SIG-M5 treated with dmso at 0.1 percent for 504 hours (cell line): ENCODE data around the gene PRDM2.

Experiments used
- DNase-seq: peaks from one replicate; lab custom pipeline; 2025; ENCODE audit not compliant: unreplicated experiment; lab: John Stamatoyannopoulos, UW

PRDM2 gene

GRCh38 chr1:13812456-13813397 is 112.7 kb downstream of the PRDM2 start:
- DNase-seq, result no peak

- DNase-seq, result no peak
These were observed 113.5 kb downstream of the PRDM2 start for GRCh38 chr1:13813398-13814012.

GRCh38 chr1:13814131-13814530 is 114.1 kb downstream of the PRDM2 start:
- no peak for DNase-seq

- DNase-seq, result no peak
These were observed 116.2 kb downstream of the PRDM2 start for GRCh38 chr1:13816016-13816760.

- DNase-seq, result no peak
These were observed 117.9 kb downstream of the PRDM2 start for GRCh38 chr1:13817906-13818305.

- DNase-seq, result no peak
These were observed 118.9 kb downstream of the PRDM2 start for GRCh38 chr1:13818926-13819325.

- no peak for DNase-seq
These were observed 119.7 kb downstream of the PRDM2 start for GRCh38 chr1:13819642-13820041.

- DNase-seq, result no peak
These were observed 120.1 kb downstream of the PRDM2 start for GRCh38 chr1:13820055-13820454.

GRCh38 chr1:13820456-13820855 is 120.5 kb downstream of the PRDM2 start:
- DNase-seq, result no peak

- DNase-seq, result no peak
These were observed 123.3 kb downstream of the PRDM2 start for GRCh38 chr1:13823126-13823880.

GRCh38 chr1:13823936-13824335 is 123.9 kb downstream of the PRDM2 start:
- DNase-seq, result no peak

GRCh38 chr1:13824626-13825025 is 124.6 kb downstream of the PRDM2 start:
- DNase-seq, result no peak

GRCh38 chr1:13825033-13825432 is 125.0 kb downstream of the PRDM2 start:
- no peak for DNase-seq

- DNase-seq, result no peak
These were observed 126.0 kb downstream of the PRDM2 start for GRCh38 chr1:13826009-13826408.

- DNase-seq, result no peak
These were observed 126.6 kb downstream of the PRDM2 start for GRCh38 chr1:13826591-13826990.

GRCh38 chr1:13828454-13829151 is 128.6 kb downstream of the PRDM2 start:
- peak; percentile 5 for DNase-seq

GRCh38 chr1:13829152-13829769 is 129.3 kb downstream of the PRDM2 start:
- no peak for DNase-seq

GRCh38 chr1:13830170-13830569 is 130.2 kb downstream of the PRDM2 start:
- DNase-seq, result no peak

- no peak for DNase-seq
These were observed 130.8 kb downstream of the PRDM2 start for GRCh38 chr1:13830616-13831280.
